Measurements from ENCODE around the gene WFDC6. TPM values are rescaled to one million over a fixed set of nuclear protein-coding genes. Genes with fewer than 3 reads are reported as not detected.

The WFDC6 gene
- total RNA-seq, 1 experiment from 2014 or later: not detected

GRCh38 chr20:45506398-45506797, 32.9 kb downstream of the WFDC6 start:
- BruUV-seq (replicated peaks): no TSS peak
- Histone ChIP-seq H3K36me3 (ENCODE audit: control insufficient read depth, insufficient read depth, low read length) (no peaks in the 10 kb centered on the region), H3K27me3 (ENCODE audit: control insufficient read depth, insufficient read depth, low read length) (peaks cover 8% of the 10 kb centered on the region), H3K27ac (ENCODE audit: low read length) (no peak overlapping the region), H3K4me3 (ENCODE audit: low read depth in 2 of 2, low read length in 2 of 2) (no peak overlapping the region), H3K4me1 (ENCODE audit: control insufficient read depth, insufficient read depth, low read length) (no peaks in the 10 kb centered on the region), H3K9me3 (ENCODE audit: control insufficient read depth, insufficient read depth, low read depth, low read length) (no peaks in the 10 kb centered on the region)
- intact Hi-C loops (cut with micrococcal nuclease; ENCODE audit: unreplicated experiment): no loop called here
- ATAC-seq: no peak
- ChIA-PET POLR2A (no interaction called here), CTCF (no interaction called here)
- no peak for DNase-seq (ENCODE audit: low read depth, low spot score)
- no peak for TF ChIP-seq POLR2AphosphoS5 (IDR thresholded peaks at IDR 0.05; ENCODE audit: low read depth, low read length)
- no peak for TF ChIP-seq SIN3A (IDR thresholded peaks at IDR 0.05; ENCODE audit: borderline replicate concordance, insufficient read depth, low read depth, low read length)
- TF ChIP-seq, protein P1, sequence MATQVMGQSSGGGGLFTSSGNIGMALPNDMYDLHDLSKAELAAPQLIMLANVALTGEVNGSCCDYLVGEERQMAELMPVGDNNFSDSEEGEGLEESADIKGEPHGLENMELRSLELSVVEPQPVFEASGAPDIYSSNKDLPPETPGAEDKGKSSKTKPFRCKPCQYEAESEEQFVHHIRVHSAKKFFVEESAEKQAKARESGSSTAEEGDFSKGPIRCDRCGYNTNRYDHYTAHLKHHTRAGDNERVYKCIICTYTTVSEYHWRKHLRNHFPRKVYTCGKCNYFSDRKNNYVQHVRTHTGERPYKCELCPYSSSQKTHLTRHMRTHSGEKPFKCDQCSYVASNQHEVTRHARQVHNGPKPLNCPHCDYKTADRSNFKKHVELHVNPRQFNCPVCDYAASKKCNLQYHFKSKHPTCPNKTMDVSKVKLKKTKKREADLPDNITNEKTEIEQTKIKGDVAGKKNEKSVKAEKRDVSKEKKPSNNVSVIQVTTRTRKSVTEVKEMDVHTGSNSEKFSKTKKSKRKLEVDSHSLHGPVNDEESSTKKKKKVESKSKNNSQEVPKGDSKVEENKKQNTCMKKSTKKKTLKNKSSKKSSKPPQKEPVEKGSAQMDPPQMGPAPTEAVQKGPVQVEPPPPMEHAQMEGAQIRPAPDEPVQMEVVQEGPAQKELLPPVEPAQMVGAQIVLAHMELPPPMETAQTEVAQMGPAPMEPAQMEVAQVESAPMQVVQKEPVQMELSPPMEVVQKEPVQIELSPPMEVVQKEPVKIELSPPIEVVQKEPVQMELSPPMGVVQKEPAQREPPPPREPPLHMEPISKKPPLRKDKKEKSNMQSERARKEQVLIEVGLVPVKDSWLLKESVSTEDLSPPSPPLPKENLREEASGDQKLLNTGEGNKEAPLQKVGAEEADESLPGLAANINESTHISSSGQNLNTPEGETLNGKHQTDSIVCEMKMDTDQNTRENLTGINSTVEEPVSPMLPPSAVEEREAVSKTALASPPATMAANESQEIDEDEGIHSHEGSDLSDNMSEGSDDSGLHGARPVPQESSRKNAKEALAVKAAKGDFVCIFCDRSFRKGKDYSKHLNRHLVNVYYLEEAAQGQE (IDR thresholded peaks at IDR 0.05; ENCODE audit: insufficient read depth in 1 of 2, low read depth in 2 of 2, low read length in 1 of 2): no peak
- no peak for TF ChIP-seq CTCF (IDR thresholded peaks at IDR 0.05)
- no peak for TF ChIP-seq TCF7L2 (IDR thresholded peaks at IDR 0.05; ENCODE audit: low read depth, low read length)
- in situ Hi-C loops (cut with HindIII; ENCODE audit: low pct_unique_long_range_greater_than_20kb, low sequenced_read_pairs): no loop called here

GRCh38 chr20:45503403-45503802, 35.9 kb downstream of the WFDC6 start:
- peaks cover 16% of the 10 kb centered on the region; the same call in 1 of the 2 replicates for H3K27me3 ChIP-seq (ENCODE audit: control insufficient read depth, insufficient read depth, low read length)
- ChIA-PET POLR2A (no interaction called here), CTCF (no interaction called here)
- no peaks in the 10 kb centered on the region for H3K36me3 ChIP-seq (ENCODE audit: control insufficient read depth, insufficient read depth, low read length)
- intact Hi-C loops (cut with micrococcal nuclease; ENCODE audit: unreplicated experiment): no loop called here
- in situ Hi-C loops (cut with HindIII; ENCODE audit: low pct_unique_long_range_greater_than_20kb, low sequenced_read_pairs): no loop called here
- ATAC-seq (no peak), DNase-seq (ENCODE audit: low read depth, low spot score) (no peak)
- no TSS peak for BruUV-seq (replicated peaks)
- TF ChIP-seq, protein P1 (IDR thresholded peaks at IDR 0.05; ENCODE audit: insufficient read depth in 1 of 2, low read depth in 2 of 2, low read length in 1 of 2): no peak
- TF ChIP-seq POLR2AphosphoS5 (IDR thresholded peaks at IDR 0.05; ENCODE audit: low read depth, low read length) (no peak), CTCF (IDR thresholded peaks at IDR 0.05) (no peak), SIN3A (IDR thresholded peaks at IDR 0.05; ENCODE audit: borderline replicate concordance, insufficient read depth, low read depth, low read length) (no peak), TCF7L2 (IDR thresholded peaks at IDR 0.05; ENCODE audit: low read depth, low read length) (no peak)
- no peak overlapping the region for H3K27ac ChIP-seq (ENCODE audit: low read length)
- H3K9me3 ChIP-seq (ENCODE audit: control insufficient read depth, insufficient read depth, low read depth, low read length): no peaks in the 10 kb centered on the region
- no peak overlapping the region for H3K4me3 ChIP-seq (ENCODE audit: low read depth in 2 of 2, low read length in 2 of 2)
- no peaks in the 10 kb centered on the region for H3K4me1 ChIP-seq (ENCODE audit: control insufficient read depth, insufficient read depth, low read length)

Data from Panc1 (cell line).